Vagina (tissue), 2 donors: Measurements from ENCODE around the gene MEI1. TPM values are rescaled to one million over a fixed set of nuclear protein-coding genes. Genes with fewer than 3 reads are reported as not detected.

Source experiments
- DNase-seq, 2 donors: peaks; one replicate each; pipeline ENCODE4 v3.0.0-alpha.2; 2017; ENCODE audit errors: extremely low spot score in 2 of 2
- H3K27ac ChIP-seq: fragments of 200-600 bp; sonication (generic); one replicate; pipeline ENCODE4 v1.5.1; 2019
- H3K27me3 ChIP-seq: fragments of 200-600 bp; sonication (generic); one replicate; pipeline ENCODE4 v1.5.1; 2019
- H3K36me3 ChIP-seq, 2 donors: fragments of 200-600 bp; sonication (generic); one replicate each; pipeline ENCODE4 v1.5.1; 2017 to 2019
- H3K4me1 ChIP-seq: fragments of 200-600 bp; sonication (generic); one replicate; pipeline ENCODE4 v1.5.1; 2019
- H3K4me3 ChIP-seq, 2 donors: fragments of 200-600 bp; sonication (generic); 1 replicate in 1 of 2; 2 replicates in 1 of 2; pipeline ENCODE4 v1.5.1; 2016 to 2019
- H3K9me3 ChIP-seq: fragments of 200-600 bp; sonication (generic); one replicate; pipeline ENCODE4 v1.5.1; 2019
- POLR2A ChIP-seq, 2 donors: fragments of 450-650 bp; IDR thresholded peaks; one replicate each; pipeline ENCODE4 v1.6.1; 2017; ENCODE audit warnings: antibody characterized with exemption in 2 of 2, mild to moderate bottlenecking in 2 of 2, moderate library complexity in 2 of 2
- POLR2AphosphoS5 ChIP-seq, 2 donors: sonication (generic); formaldehyde crosslinking; IDR thresholded peaks; one replicate each; pipeline ENCODE4 v1.9.0; 2017; ENCODE audit warnings: antibody characterized with exemption in 2 of 2, mild to moderate bottlenecking in 2 of 2, low read depth in 1 of 2; ENCODE audit not compliant: insufficient read depth in 1 of 2
- intact Hi-C: fragments of 100-400 bp; cut with DNase I; formaldehyde crosslinking; loops from one replicate; pipeline ENCODE4 v1.15.1; 2023
- total RNA-seq: library from RNA; depleted of rRNA; stranded (reverse); fragments of >200 nt; gene quantifications from one replicate; pipeline ENCODE4 v1.2.3, GENCODE V29; 2016
- TF ChIP-seq, protein P1 (sequence below), 3 experiments: fragments of 450-650 bp in 2 of 3; fragments of 200-600 bp in 1 of 3; sonication (generic) in 1 of 3; IDR thresholded peaks; one replicate each; pipeline ENCODE4 v1.5.1; 2017 to 2019; ENCODE audit warnings: antibody characterized with exemption in 3 of 3, mild to moderate bottlenecking in 2 of 3, moderate library complexity in 2 of 3

MEI1 gene
- total RNA-seq, 1 donor from 2014 or later, result 6.4 TPM

DNA sequence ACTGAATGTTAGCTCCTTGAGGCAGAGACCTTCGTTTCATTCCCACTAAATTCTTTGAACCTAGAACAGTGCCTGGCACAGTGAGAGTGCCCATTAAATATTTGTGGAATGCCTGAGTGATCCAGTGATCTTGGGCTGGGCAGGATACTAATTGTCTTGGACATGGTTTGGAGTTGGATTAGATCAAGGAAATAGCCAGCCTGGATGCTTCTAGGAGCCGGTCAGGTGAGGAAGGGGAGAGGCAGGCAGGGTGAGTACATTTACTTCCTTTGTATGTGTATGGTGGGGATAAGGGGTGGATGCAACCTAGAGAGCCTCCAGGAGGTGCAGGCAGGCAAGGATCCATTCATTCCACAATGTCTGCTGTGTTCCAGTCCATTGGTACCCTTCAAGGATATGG, 137.2 kb downstream of the MEI1 start:
- TF ChIP-seq POLR2A (IDR thresholded peaks at IDR 0.05), result no peak
- TF ChIP-seq, protein P1, sequence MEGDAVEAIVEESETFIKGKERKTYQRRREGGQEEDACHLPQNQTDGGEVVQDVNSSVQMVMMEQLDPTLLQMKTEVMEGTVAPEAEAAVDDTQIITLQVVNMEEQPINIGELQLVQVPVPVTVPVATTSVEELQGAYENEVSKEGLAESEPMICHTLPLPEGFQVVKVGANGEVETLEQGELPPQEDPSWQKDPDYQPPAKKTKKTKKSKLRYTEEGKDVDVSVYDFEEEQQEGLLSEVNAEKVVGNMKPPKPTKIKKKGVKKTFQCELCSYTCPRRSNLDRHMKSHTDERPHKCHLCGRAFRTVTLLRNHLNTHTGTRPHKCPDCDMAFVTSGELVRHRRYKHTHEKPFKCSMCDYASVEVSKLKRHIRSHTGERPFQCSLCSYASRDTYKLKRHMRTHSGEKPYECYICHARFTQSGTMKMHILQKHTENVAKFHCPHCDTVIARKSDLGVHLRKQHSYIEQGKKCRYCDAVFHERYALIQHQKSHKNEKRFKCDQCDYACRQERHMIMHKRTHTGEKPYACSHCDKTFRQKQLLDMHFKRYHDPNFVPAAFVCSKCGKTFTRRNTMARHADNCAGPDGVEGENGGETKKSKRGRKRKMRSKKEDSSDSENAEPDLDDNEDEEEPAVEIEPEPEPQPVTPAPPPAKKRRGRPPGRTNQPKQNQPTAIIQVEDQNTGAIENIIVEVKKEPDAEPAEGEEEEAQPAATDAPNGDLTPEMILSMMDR (IDR thresholded peaks at IDR 0.05), result no peak
- no peak for TF ChIP-seq POLR2AphosphoS5 (IDR thresholded peaks at IDR 0.05; ENCODE audit: insufficient read depth in 1 of 2, low read depth in 1 of 2)
- Histone ChIP-seq H3K4me3 (no peak overlapping the region), H3K36me3 (no peaks in the 10 kb centered on the region), H3K27me3 (no peaks in the 10 kb centered on the region), H3K4me1 (peaks cover 59% of the 10 kb centered on the region), H3K9me3 (no peaks in the 10 kb centered on the region), H3K27ac (peak overlapping the region; percentile 54)
- intact Hi-C loops, result no loop called here
- DNase-seq, result no peak

DNA sequence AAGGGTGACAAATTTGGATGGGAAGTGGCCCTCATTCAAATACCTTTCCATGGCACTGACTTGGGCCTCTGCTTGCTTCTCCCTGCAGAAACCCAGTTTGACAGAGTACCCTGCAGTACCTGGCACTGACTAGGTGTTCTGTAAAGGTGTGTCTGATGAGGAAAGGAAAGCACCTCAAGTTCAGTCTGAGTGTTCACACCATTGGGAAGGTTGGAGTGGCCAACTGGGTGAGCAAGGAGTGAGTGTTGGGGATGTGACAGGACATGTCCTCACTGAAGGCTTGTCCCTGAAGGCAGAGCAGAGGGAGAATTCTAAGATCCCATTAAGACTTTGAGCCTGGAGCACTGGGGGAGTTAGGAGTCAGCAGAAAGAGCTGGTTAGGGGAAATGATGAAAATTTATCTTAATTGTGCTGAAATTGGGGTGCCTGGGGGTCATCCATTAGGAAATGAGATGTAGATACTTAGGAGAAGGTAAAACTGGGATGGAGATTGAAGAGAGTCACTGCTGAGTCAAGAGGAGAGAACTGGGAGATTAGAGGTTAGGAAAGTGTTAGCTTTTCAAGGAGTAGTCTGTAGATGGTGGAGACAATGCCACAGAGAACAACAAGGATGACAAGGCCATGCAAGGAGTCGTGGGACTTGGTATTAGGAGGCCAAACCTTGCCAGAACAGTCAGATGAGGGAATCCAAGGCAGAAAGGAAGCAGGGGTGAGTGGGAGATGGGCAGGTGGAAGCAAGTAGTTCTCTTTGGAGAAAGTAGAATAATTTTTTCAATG, 139.7 kb downstream of the MEI1 start:
- Histone ChIP-seq H3K9me3 (no peaks in the 10 kb centered on the region), H3K27ac (peak overlapping the region; percentile 42), H3K27me3 (no peaks in the 10 kb centered on the region), H3K4me1 (peaks cover 72% of the 10 kb centered on the region), H3K4me3 (no peak overlapping the region), H3K36me3 (no peaks in the 10 kb centered on the region)
- peak in 1 of 2 donors; percentile 84 for DNase-seq
- intact Hi-C loops, result no loop called here
- TF ChIP-seq, protein P1 (IDR thresholded peaks at IDR 0.05), result no peak
- peak in 1 of 2 donors; percentile 15 for TF ChIP-seq POLR2AphosphoS5 (IDR thresholded peaks at IDR 0.05; ENCODE audit: insufficient read depth in 1 of 2, low read depth in 1 of 2)

DNA sequence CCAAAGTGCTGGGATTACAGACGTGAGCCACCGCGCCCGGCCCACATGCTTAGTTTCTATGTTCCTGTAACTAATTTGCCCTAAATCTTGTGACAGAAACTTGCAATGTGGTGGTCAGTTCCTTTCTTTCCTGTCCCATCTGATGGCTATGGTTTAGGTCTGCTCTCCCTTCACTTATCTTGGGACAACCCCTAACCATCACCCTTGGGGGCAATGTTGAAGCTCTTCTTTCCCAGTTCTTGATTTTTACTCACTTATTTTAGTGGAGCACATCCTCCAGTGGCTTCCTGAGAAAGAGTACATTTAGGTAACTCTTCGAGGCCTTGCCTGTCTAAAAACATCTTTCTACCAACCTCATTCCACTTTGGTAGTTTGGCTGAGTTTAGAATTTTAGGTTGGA, 140.9 kb downstream of the MEI1 start:
- Histone ChIP-seq H3K36me3 (no peaks in the 10 kb centered on the region), H3K27ac (peak overlapping the region; percentile 0), H3K9me3 (no peaks in the 10 kb centered on the region), H3K4me1 (peaks cover 75% of the 10 kb centered on the region), H3K27me3 (no peaks in the 10 kb centered on the region), H3K4me3 (no peak overlapping the region)
- no peak for TF ChIP-seq POLR2AphosphoS5 (IDR thresholded peaks at IDR 0.05; ENCODE audit: insufficient read depth in 1 of 2, low read depth in 1 of 2)
- no peak for TF ChIP-seq POLR2A (IDR thresholded peaks at IDR 0.05)
- TF ChIP-seq, protein P1 (IDR thresholded peaks at IDR 0.05), result no peak
- intact Hi-C loops, result no loop called here
- DNase-seq, result no peak

DNA sequence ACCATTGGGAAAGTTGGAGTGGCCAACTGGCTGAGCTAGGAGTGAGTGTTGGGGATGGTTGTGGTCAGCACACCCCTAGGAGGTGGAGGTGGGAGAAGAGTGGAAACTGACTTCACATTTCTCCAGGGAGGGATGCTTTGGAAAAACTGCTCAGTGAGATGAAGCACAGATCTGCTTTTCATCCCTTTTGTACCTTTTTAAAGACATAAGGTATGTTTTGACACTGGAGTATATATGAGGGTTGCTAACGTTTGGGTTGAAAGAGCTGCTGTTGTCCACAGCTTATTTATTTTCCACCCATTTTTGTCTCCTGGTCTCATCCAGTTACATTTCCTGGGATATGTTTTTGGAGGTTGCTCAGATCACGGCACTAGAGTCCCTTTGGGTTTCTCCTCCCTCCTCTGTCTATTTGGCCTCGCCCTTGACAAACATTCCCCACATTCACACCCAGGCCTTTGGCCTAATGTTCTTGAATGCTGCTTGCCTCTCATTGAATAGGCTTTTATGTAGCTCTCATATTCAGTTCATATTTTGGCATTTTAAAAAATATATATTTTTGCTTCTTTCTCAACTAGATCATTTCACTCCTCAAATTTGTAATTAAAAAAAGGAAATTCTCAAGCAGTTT, 141.9 kb downstream of the MEI1 start:
- H3K27me3 ChIP-seq, result no peaks in the 10 kb centered on the region
- H3K4me3 ChIP-seq, result no peak overlapping the region
- no peak for DNase-seq
- H3K27ac ChIP-seq, result peak overlapping the region; percentile 43
- peaks cover 85% of the 10 kb centered on the region for H3K4me1 ChIP-seq
- intact Hi-C loops, result no loop called here
- TF ChIP-seq POLR2AphosphoS5 (IDR thresholded peaks at IDR 0.05; ENCODE audit: insufficient read depth in 1 of 2, low read depth in 1 of 2) (no peak), POLR2A (IDR thresholded peaks at IDR 0.05) (no peak)
- TF ChIP-seq, protein P1 (IDR thresholded peaks at IDR 0.05), result no peak
- H3K9me3 ChIP-seq, result no peaks in the 10 kb centered on the region
- no peaks in the 10 kb centered on the region for H3K36me3 ChIP-seq
